Large intestine (tissue), 3 donors: Measurements from ENCODE around the gene N4BP2L2. TPM values are rescaled to one million over a fixed set of nuclear protein-coding genes. Genes with fewer than 3 reads are reported as not detected.

Source experiments
- DNase-seq, 2 donors: peaks; one replicate each; pipeline versions ENCODE4 v3.0.0 to v3.0.0-alpha.2; 2013
- H3K27ac ChIP-seq: one replicate; pipeline ENCODE4 v1.5.1; 2013; ENCODE audit warnings: low read length
- H3K27me3 ChIP-seq: 2 replicates; pipeline ENCODE4 v1.6.1; 2013; ENCODE audit warnings: low read length; ENCODE audit not compliant: control insufficient read depth, insufficient read depth
- H3K36me3 ChIP-seq: 2 replicates; pipeline ENCODE4 v1.6.1; 2013; ENCODE audit warnings: low read length; ENCODE audit not compliant: control insufficient read depth, insufficient read depth
- H3K4me1 ChIP-seq: one replicate; pipeline ENCODE4 v1.6.1; 2013; ENCODE audit warnings: low read length; ENCODE audit not compliant: control insufficient read depth, insufficient read depth
- H3K4me3 ChIP-seq: one replicate; pipeline ENCODE4 v1.5.1; 2013; ENCODE audit warnings: low read length
- H3K9me3 ChIP-seq: one replicate; pipeline ENCODE4 v1.6.1; 2013; ENCODE audit warnings: mild to moderate bottlenecking, low read depth, low read length, moderate library complexity; ENCODE audit not compliant: control insufficient read depth
- WGBS: methylation state at CpG from one replicate; pipeline ENCODE4 v1.1.5; 2013; ENCODE audit warnings: low lambda C conversion rate; ENCODE audit not compliant: insufficient coverage; 5-methylcytosine and 5-hydroxymethylcytosine counted together
- polyA plus RNA-seq: library from polyadenylated mRNA; unstranded; fragments of 120-200 nt; gene quantifications from one replicate; pipeline ENCODE4 v1.2.1, GENCODE V29; 2013

N4BP2L2 gene
- polyA plus RNA-seq, 1 donor = 180 TPM

GRCh38 chr13:32535748-32536147 is 2.8 kb downstream of the N4BP2L2 start:
- WGBS = no CpG with 5 or more reads among the region's 2 CpGs
- H3K27ac ChIP-seq = no peak overlapping the region
- no peaks in the 10 kb centered on the region for H3K27me3 ChIP-seq
- peaks cover 4% of the 10 kb centered on the region for H3K4me1 ChIP-seq
- DNase-seq = no peak
- H3K9me3 ChIP-seq = no peaks in the 10 kb centered on the region
- no peak overlapping the region for H3K4me3 ChIP-seq
- H3K36me3 ChIP-seq = peaks cover 17% of the 10 kb centered on the region

GRCh38 chr13:32535115-32535514 is 3.5 kb downstream of the N4BP2L2 start:
- no peaks in the 10 kb centered on the region for H3K27me3 ChIP-seq
- whole genome bisulfite sequencing = no CpG with 5 or more reads among the region's 1 CpG
- no peak for DNase-seq

GRCh38 chr13:32530841-32531253 is 7.7 kb downstream of the N4BP2L2 start:
- peak; percentile 50 to 74 for DNase-seq
- Histone ChIP-seq H3K4me3 (no peak overlapping the region), H3K36me3 (peaks cover 9% of the 10 kb centered on the region), H3K4me1 (peaks cover 4% of the 10 kb centered on the region), H3K9me3 (no peaks in the 10 kb centered on the region), H3K27me3 (no peaks in the 10 kb centered on the region), H3K27ac (peak overlapping the region; percentile 22)
- WGBS = no CpG with 5 or more reads among the region's 2 CpGs

More at GRCh38 chr13:32535115-32535514, 3.5 kb downstream of the N4BP2L2 start:
- Histone ChIP-seq H3K4me1 (peaks cover 4% of the 10 kb centered on the region), H3K9me3 (no peaks in the 10 kb centered on the region), H3K4me3 (no peak overlapping the region), H3K36me3 (peaks cover 17% of the 10 kb centered on the region), H3K27ac (no peak overlapping the region)

GRCh38 chr13:32528358-32528757 is 10.2 kb downstream of the N4BP2L2 start:
- DNase-seq = no peak
- Histone ChIP-seq H3K27ac (no peak overlapping the region), H3K27me3 (no peaks in the 10 kb centered on the region), H3K9me3 (no peaks in the 10 kb centered on the region), H3K4me3 (no peak overlapping the region), H3K36me3 (peaks cover 6% of the 10 kb centered on the region), H3K4me1 (peaks cover 4% of the 10 kb centered on the region)
- WGBS = 40% methylated on average over 1 of the region's 3 CpGs

- Histone ChIP-seq H3K27ac (no peak overlapping the region), H3K4me3 (no peak overlapping the region), H3K36me3 (peaks cover 6% of the 10 kb centered on the region), H3K27me3 (no peaks in the 10 kb centered on the region), H3K4me1 (peaks cover 4% of the 10 kb centered on the region), H3K9me3 (no peaks in the 10 kb centered on the region)
- DNase-seq = no peak
- WGBS = 100% methylated on average over 2 of the region's 3 CpGs
Measured at GRCh38 chr13:32527151-32527550, 11.4 kb downstream of the N4BP2L2 start.

- Histone ChIP-seq H3K27ac (no peak overlapping the region), H3K4me3 (no peak overlapping the region), H3K36me3 (peaks cover 8% of the 10 kb centered on the region), H3K4me1 (no peaks in the 10 kb centered on the region), H3K9me3 (no peaks in the 10 kb centered on the region), H3K27me3 (no peaks in the 10 kb centered on the region)
- WGBS = 0% methylated on average over 1 of the region's 1 CpG
- DNase-seq = no peak
Measured at GRCh38 chr13:32525766-32526165, 12.8 kb downstream of the N4BP2L2 start.

- WGBS = 100% methylated on average over 1 of the region's 3 CpGs
Measured at GRCh38 chr13:32515246-32515645, 23.3 kb downstream of the N4BP2L2 start.

GRCh38 chr13:32511482-32511881 is 27.1 kb downstream of the N4BP2L2 start:
- Histone ChIP-seq H3K4me3 (no peak overlapping the region), H3K36me3 (peaks cover 11% of the 10 kb centered on the region), H3K4me1 (no peaks in the 10 kb centered on the region), H3K27me3 (no peaks in the 10 kb centered on the region), H3K27ac (no peak overlapping the region), H3K9me3 (no peaks in the 10 kb centered on the region)
- no peak for DNase-seq
- WGBS = 100% methylated on average over 3 of the region's 4 CpGs

More at GRCh38 chr13:32515246-32515645, 23.3 kb downstream of the N4BP2L2 start:
- Histone ChIP-seq H3K27me3 (no peaks in the 10 kb centered on the region), H3K36me3 (peaks cover 16% of the 10 kb centered on the region), H3K27ac (no peak overlapping the region), H3K4me1 (no peaks in the 10 kb centered on the region), H3K4me3 (no peak overlapping the region), H3K9me3 (no peaks in the 10 kb centered on the region)
- no peak for DNase-seq

GRCh38 chr13:32504876-32505275 is 33.7 kb downstream of the N4BP2L2 start:
- Histone ChIP-seq H3K4me3 (no peak overlapping the region), H3K27ac (no peak overlapping the region), H3K9me3 (no peaks in the 10 kb centered on the region), H3K27me3 (no peaks in the 10 kb centered on the region), H3K4me1 (no peaks in the 10 kb centered on the region), H3K36me3 (peaks cover 3% of the 10 kb centered on the region)
- WGBS = no CpG with 5 or more reads among the region's 2 CpGs
- DNase-seq = peak in 1 of 2 donors; percentile 9

GRCh38 chr13:32504263-32504662 is 34.3 kb downstream of the N4BP2L2 start:
- Histone ChIP-seq H3K4me1 (no peaks in the 10 kb centered on the region), H3K27me3 (no peaks in the 10 kb centered on the region), H3K9me3 (no peaks in the 10 kb centered on the region), H3K4me3 (no peak overlapping the region), H3K27ac (no peak overlapping the region), H3K36me3 (peaks cover 3% of the 10 kb centered on the region)
- no CpG with 5 or more reads among the region's 1 CpG for WGBS
- DNase-seq = no peak

GRCh38 chr13:32503727-32504126 is 34.9 kb downstream of the N4BP2L2 start:
- no peak overlapping the region for H3K27ac ChIP-seq
- H3K4me3 ChIP-seq = no peak overlapping the region
- 100% methylated on average over 1 of the region's 5 CpGs for WGBS
- no peaks in the 10 kb centered on the region for H3K27me3 ChIP-seq
- DNase-seq = no peak
- H3K9me3 ChIP-seq = no peaks in the 10 kb centered on the region
- no peaks in the 10 kb centered on the region for H3K36me3 ChIP-seq
- no peaks in the 10 kb centered on the region for H3K4me1 ChIP-seq
